OCI-M2 (cell line): Measurements from ENCODE around the gene SPTBN1.

Experiments used
- DNase-seq: peaks from one replicate; lab custom pipeline; 2025; ENCODE audit not compliant: unreplicated experiment; lab: John Stamatoyannopoulos, UW

Gene SPTBN1

DNA sequence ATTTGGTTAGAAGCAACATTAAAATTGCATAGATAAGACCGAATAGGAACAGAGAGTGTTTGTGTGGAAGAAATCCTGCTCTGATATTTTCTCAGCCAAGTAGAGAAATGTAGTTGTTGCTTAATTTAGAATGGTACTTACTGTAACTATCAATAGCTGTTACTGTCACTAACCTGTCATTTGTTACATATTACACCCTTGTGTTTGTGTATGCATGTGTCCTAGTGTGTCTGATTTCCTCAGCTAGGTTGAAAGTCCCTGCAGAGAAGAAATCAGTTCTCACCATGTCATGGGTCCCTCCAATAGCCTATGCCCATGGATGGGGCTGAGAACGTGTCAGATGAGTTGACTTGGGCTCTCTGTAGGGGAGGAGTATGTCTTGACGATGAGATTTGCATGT is 94.4 kb downstream of the SPTBN1 start:
- DNase-seq: no peak

DNA sequence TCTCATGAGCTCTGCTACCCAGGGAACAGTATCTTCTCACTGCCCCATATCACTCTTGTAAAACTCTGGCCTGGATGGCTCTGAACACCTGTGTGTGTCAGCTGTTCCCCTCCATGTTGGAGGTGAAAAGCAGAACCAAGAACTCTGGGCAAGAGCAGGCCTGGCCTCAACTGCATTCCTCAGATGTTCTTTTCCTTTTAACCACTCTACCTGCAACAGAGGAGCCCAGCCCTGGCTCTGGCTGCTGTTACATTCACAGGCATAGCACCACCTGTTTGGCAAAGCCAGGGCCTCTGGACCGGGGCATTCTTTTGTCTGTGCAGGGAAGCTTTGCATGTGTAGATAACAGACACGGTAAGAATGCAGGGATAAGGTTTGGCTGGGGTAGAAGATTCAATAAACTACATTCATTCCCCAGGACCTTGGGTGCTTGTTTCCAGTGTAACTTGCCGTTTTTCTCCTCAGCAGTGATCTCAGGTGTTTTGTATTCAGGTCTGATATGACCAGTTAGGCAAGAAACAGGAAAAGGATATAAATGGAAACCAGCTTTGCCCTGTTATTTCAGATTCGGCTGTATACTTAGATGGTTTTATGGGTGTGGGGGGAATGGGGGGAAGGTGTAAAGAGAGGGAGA is 95.1 kb downstream of the SPTBN1 start:
- DNase-seq: no peak

DNA sequence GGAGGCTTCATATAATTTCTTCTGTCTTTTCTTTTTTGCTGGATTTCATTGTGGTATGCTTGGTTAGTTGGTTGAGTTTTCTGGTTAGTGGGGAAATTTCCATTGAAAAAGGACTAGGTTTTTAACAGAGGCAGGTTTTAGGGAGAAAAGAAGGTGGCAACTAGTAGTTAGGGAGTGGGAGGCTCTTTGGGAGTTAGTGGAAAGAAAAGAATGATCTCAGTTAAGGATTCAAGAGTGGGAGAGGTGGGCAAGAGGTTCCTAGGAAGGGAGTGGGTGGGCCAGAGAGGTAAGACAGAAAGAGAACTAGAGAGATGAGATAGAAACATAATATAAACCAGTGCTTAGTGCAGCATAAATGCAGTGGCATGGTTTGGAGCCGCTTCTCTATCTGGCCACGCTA is 96.9 kb downstream of the SPTBN1 start:
- DNase-seq: no peak

DNA sequence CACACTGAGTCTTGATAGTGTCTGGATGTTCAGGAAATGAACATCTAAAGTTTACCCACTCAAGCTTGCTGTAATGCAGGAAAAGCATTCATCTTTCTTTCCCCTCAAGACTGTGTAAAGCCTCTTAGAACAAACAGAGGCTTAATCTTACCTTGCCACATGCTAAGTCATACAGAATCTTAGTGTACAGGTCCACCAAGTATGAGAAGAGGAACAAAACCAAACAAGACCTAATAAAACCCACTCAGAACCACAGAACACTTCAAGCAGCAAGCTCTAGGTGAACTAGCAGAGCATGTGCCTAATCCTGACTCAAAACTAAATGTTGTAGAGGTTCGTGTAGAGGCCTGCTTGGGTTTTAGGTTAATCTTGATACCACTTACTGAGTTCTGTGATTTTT is 97.6 kb downstream of the SPTBN1 start:
- DNase-seq: no peak

DNA sequence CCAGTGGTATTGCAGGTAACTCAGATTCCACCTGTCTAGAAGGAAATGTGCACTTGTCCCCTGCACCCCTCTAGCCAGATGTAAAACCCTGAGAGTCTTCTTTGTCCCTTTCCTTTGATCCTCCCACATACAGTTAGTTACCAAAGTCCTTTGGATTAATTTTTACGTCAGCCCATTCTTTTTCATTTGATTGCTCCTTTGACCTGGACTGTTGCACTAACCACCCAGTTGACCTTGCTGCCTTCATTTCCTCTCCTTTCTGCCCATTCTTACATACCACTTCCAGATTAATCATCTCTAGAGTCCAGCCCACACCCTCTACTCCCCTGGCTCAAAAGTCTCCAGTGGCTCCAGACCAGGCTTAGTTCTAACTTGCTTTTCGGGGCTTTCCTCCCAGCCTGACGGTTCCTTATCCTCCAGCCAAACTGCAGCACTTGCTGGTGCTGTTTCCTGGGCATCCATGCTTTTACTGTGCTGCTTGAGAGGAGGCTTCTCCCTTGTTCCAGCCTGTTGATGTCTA is 99.3 kb downstream of the SPTBN1 start:
- no peak for DNase-seq

DNA sequence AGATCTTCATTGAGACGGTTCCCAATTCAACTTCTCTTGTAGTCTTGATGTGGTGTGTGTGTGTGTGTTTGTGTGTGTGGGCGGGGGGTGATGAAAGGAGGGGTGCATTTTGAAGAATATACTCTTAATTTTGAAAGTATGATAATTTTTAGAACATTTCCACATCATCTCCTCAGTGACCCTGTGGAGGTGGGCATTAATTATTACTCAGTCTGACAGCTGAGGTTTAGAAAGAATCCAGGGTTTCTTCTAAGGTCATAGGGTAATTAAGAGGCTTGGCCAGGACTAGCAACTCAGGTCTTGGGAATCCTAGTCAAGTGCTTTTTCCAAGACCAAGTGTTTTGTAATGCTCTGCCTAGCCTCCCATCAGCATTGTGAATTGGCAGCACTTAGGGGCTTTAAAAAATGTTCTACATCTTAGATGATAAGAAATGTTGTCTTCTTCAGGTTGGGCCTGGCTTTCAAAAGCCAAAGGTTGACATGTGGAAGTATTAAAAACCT is 100.5 kb downstream of the SPTBN1 start:
- no peak for DNase-seq

DNA sequence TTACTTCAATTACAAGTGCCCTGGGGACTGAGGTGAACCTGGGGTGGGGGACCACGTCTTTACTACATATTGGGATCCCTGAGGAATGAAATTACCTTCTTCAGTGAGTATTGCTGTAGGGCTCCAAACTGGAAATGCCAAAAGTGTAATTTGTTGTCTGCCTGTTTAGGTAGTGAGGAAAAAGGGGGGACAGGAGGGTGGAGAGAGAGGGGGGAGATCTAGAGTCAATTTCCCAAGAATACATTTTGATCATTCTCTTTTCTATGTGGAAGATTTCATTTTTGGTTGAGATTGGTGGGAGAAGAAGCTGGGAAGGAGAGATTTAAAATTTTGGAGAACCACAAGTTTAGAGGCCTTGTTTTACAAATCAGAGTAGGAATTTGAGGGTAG is 101.1 kb downstream of the SPTBN1 start:
- no peak for DNase-seq

DNA sequence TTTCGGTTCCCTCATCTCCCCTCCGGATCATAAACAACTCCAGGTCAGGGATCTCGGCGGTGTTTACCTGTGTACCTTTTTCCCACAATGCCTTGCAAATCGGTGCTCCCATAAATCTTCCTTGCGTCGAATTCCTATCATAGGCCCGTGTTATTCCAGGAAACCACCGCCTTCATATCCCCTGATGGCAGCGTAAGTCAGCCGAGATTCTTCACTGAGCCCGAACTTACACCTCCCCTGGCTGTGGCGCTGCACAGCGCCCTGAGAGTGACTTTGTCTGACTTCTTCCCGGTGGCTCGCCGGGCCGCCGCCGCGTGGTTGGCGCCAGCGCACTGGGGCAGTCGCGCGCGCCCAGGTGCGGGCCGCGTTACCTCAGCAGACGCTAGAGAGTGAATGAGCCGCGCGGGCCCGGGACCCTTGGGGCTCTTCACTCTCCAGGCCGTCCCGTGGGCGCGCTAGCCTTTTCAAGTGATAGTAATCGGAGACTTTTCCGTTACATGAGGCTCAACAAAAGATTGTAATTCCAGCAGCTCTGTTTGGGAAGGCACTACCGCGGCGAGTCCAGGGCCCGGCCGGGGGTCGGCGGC is 101.6 kb downstream of the SPTBN1 start:
- no peak for DNase-seq

DNA sequence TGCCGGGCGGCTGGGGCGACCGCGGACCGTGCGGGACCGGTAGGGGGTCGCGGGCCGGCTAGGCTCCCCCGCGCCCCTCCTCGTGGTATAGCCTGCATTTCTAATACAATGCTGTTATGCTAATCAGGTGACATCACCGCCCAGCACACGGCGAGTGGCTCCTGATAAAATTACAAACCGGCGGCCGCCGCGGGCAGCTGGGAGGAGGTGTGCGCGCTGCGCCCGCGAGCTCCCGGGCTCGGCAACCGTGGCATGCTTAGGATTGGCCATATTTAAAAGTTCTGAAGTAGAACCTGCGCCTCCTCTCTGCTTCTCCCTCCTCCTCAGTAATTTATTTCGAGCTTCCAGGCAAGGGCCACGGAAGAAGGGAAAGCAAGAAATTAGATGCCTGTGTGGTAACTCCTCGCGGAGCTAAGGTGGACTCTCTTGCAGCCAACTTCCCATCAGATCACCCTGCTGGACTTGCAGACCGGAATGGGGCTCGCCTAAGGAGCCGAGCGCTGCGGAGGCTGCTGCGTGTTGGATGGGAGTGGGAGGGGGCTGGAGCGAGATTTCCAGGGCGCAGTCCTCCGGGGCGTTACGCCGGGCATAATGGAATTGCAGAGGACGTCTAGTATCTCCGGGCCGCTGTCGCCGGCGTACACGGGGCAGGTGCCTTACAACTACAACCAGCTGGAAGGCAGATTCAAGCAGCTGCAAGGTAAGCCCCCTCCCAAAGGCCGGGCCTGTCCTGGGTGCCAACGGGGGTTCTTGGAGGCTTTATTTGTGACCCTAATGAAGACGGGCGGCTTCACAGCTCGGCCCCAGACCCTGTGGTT is 102.3 kb downstream of the SPTBN1 start:
- DNase-seq: no peak

DNA sequence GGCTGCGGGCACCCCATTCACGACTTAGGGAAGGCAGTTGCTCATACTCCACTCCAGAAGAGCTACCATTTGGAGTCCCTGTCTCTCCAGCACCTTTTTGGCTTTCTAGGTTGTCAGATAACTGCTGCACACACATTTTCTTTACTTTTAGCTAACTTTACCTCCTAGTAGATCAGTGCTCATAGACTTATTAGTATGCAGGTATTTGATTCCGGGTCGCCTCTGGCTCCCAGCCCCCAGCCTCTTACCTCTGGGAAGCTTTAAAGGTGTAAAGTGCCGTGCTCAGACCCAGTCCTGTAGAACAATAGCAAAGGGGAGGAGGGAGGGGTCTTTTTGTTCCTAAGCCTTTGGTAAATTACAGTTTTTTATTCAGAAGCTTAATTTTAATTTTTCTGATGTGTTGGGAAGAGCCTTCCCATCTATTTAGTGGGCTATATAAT is 102.9 kb downstream of the SPTBN1 start:
- no peak for DNase-seq

DNA sequence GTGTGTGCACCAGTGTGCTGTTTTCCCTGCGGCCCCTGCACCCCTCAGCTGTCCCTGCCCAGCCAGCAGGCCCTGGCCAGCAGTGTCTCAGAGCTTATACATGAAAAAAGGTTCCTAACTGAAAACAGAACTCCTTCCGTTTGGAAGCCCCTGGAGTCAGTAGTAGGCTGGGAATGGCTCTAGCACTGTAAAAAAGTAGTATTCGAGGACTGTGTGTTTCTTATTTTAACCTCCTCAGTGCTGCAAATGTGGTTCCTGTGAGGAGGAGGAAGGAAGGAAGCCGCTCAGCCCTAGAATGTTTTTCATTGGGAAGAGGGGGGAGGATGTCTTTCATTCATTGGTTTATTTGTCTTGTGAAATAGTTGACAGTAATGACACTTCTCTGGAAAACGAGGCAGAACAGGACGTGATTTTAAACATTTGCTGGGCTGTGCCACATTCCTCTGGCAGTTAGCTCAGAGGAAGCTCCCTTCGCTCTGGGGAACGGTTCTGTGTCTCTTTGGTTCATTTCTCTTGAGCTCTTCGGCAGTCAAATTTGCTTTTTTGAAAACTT is 103.5 kb downstream of the SPTBN1 start:
- DNase-seq: no peak

DNA sequence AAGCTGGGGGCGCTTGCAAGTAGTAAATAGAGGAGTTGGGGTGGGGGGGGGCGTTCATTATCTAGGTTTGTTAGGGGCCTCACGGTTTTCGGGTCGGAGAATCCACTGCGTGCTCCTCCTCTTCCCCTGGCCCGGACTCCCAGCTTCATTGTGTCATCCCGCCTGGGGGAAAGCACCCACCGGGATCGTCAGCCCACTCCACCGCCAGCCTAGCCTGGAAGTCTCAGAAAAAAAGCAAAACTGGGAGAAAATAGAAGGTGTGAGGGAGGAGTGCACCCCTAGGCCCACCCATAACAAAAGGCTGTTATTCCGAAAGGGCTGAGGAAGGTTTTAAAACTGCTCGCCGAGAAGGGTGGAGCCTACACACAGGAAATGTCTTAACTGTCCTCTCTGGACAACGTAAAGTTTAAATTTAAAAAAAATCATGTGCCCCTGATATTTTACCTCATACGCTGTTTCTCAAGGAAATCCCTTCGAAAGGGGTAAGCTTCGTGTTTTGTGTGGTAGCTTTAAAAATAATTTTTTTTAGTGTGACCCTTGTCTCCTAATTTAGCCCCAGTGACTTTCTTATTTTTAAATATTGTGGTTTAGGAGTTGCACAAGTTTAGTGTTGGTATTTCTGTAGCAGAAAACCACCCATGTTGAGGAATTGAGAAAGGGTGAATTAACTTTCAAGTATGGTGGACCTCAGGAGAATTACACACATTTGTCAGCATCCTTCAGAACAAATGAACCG is 104.2 kb downstream of the SPTBN1 start:
- DNase-seq: no peak

DNA sequence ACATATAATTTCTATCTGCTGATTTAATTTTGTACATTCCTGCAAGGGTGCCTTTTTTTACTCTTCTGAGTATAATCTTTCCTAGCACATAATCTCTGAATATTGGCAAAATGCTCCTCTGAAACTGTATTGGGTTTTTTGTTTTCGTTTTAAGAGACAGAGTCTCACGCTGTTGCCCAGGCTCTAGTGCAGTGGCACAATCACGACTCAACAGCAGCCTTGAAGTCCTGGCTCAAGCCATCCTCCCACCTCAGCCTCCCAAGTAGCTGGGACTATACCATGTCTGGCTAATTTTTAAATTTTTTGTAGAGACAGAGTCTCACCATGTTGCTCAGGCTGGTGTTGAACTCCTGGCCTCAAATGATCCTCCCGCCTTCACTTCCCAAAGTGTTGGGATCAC is 104.9 kb downstream of the SPTBN1 start:
- DNase-seq: no peak

DNA sequence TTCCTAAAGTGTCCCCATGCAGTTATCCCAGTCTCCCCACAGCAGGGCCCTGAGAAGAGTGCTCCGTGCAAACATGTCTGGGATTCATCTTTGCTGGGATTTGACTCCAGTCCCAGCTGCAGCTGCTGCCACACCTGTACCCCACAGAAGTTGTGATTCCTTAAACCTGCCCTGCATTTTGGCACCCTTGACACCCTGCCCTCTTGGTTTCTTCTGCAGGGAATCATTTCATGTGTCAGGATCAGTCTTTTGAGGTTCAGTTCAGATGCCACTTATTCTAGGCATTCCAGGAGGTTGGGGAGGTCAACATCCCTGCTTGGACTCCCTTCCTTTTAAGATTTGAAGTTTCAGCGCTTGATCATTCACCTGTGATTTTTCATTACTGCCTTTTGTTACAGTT is 108.3 kb downstream of the SPTBN1 start:
- DNase-seq: no peak

DNA sequence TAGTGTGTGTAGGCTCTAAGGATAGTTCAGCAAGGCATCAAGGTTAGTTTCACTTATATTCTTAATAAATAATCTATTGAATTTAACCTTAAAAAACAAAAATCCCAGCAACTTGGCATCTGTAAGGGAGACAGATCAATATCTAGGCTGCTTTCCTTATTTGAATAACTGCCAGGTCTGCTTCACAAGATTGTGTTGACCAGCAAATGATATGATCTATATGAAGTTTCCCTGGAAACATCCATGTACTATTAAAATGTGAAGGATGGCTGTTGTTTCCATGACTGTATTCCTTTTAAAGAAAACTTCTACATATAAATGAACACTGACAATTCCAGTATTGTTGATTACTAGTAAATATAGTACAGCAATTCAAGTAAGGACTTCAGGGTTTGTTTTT is 109.4 kb downstream of the SPTBN1 start:
- DNase-seq: no peak

DNA sequence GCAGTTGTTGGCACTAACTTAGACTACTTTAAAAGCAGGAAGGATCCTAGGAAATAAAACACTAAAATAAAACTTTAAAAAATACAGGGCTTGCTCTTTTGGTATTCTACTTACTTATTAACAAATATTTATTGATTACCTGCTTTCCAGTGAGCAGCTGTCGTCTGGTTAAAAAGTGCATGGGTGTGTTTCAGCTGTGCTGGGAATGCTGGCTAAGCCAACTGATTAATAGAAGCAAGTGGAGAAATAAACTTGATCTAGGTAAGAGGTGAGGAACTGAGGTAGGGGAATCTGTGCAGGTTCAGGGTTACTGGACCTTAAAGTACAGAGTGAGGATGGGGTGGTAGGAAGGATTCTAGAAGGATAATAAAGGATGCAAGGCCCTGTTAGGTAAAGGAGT is 110.8 kb downstream of the SPTBN1 start:
- no peak for DNase-seq

DNA sequence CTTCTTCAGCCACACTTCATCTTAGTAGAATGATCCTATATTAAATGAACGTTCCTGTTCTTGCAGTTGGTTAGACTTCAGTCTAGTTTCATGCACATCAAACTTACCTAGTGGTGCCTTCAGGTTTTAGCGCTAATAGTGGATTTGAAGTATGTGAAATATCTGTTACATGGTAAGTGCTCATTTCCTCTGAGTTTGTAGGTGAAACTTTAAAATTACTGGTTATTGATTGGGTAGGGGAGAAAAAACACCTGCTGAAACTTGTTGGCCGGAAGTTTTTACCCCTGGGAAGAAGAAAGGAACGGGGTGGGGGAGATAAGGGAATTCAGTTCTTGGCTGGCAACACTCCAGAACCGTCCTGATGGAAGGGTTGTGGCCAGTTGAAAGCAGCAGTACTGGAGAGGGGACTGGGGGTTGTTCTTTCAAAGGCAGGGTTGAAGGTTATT is 112.8 kb downstream of the SPTBN1 start:
- DNase-seq: no peak

DNA sequence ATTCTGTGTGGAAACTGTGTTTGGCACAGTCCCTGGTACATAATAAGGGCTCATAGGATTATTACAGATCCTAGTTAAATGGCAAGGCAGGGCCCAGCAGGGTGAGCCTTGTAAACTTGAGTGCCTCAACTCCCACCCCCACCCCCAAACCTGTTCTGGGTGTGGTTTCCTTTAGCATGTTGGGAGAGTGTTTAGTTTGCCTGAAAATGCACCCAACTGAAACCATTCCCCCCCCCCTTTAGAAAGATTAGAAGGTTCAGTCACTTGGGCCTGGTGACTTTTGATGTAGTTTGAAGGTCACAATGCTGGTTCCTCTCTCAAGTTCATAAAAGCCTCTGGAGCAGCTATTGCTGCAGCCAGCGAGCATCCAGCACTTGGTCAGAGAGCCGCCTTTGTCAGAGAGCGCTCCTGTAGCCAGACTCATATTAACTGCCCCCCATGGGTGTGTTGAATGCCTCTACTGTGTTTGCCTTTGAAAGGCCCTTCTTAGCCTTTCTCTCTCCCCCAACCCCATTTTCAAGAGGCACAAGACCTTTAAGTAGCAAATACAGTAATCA is 113.7 kb downstream of the SPTBN1 start:
- no peak for DNase-seq

DNA sequence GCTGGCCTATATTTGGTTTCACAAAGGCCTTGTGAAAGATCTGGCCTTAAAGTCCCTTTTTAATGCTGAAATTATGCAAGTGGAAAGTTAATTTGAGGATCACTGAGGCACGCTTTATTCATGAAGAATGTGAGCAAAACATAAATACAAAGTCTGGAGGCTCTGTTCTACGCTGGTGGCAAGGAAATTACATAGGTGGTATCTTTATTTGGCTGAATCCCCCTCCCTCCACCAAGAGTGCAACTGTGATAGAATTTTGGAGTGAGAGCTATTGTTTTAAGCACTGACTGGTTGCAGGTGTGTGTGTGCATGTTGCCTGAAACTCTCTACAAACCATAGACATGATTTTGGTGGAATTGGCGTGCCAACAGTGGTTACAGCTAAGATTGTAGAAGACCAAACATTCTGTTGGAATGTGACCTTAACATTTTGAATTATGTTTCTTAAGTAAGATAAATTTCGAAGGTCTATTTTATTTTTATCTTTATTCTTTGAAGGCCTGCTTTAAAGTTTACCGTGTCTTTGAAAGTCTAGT is 114.3 kb downstream of the SPTBN1 start:
- no peak for DNase-seq

DNA sequence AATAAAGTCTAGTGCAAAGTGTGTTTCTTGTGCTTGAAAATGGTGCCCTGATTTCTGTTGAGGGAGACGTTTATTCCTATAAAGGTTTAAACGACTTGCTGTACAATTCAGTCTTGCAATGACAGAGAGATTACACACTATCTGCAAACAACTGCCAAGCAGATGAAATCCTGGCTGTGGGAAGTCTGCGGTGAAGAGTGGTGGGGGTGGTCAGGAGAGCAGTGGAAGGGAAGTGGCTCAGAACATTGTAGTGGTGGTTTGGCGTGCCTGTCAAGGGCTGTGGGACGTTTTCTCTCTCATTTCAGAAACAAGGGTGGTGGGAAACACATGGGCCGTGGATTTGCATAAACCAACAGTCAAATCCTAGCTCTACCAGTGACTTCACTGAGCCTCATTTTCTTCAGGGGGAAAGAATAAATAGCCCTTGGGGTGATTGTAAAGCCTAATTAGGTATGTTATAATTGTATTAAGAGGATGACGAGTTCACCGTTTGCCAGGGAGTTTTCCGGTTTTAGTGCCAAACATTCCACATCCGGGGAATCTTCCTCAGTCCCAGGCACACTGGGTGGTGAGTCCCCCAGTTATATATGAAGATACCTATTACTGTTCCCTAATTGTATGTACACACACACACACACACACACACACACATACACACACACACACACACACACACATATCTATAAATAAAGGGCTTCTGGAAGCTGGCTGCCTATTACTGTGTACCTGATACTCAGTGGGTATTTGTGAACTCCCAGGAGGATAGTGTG is 115.0 kb downstream of the SPTBN1 start:
- no peak for DNase-seq
